GM12873 (cell line): ENCODE results near the gene FSD1L.
A peak's percentile ranks its signal among the peaks of the same experiment; 100 is the strongest.

ENCODE experiments used
- TF ChIP-seq, protein P1 (sequence below): IDR thresholded peaks from 2 replicates; pipeline ENCODE4 v1.5.1; 2012; ENCODE audit warnings: low read depth, mild to moderate bottlenecking, moderate library complexity, low read length, control low read depth; ENCODE audit not compliant: insufficient read depth; ENCODE audit errors: missing control alignments

FSD1L gene

DNA sequence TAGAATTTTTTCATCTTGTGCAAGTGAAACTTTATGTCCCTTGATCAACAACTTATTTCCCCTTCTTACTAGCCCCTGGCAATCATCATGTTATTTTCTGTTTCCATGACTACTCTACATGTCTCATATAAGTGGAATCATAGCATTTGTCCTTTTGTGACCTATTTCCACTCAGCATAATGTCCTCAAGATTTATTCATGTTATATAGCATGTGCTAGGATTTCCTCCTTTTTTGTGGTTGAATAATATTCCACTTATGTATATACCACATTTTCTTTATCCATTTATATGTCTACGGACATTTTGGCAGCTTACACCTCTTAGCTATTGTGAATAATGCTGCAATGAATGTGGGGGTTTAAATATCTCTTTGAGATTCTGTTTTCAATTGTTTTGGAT lies 21.0 kb downstream of the FSD1L start:
- TF ChIP-seq, protein P1, sequence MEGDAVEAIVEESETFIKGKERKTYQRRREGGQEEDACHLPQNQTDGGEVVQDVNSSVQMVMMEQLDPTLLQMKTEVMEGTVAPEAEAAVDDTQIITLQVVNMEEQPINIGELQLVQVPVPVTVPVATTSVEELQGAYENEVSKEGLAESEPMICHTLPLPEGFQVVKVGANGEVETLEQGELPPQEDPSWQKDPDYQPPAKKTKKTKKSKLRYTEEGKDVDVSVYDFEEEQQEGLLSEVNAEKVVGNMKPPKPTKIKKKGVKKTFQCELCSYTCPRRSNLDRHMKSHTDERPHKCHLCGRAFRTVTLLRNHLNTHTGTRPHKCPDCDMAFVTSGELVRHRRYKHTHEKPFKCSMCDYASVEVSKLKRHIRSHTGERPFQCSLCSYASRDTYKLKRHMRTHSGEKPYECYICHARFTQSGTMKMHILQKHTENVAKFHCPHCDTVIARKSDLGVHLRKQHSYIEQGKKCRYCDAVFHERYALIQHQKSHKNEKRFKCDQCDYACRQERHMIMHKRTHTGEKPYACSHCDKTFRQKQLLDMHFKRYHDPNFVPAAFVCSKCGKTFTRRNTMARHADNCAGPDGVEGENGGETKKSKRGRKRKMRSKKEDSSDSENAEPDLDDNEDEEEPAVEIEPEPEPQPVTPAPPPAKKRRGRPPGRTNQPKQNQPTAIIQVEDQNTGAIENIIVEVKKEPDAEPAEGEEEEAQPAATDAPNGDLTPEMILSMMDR: no peak

GRCh38 chr9:105473221-105473620 lies 25.4 kb downstream of the FSD1L start:
- TF ChIP-seq, protein P1: no peak

- TF ChIP-seq, protein P1: peak; percentile 7
Observed at GRCh38 chr9:105475302-105475701, 27.5 kb downstream of the FSD1L start.

DNA sequence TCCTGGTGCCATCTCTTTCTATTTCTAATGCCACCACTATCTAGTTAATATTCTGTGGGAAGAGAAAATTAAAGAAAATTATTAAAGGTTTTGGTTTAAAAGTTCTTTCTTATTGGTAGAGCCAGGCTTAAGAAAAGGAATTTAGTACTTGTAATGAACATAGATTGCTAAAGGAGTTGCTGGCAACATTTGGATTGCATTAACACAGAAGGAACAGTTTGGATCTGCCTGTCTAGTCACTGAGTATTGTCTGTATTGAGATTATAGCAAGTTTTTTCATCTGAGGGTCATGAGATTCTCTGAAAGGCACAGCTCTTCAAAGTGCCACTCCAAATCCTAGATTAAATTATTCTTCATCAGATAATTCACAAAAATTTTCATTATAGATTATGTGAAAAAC lies 32.0 kb downstream of the FSD1L start:
- TF ChIP-seq, protein P1: no peak

GRCh38 chr9:105483618-105484017 lies 35.8 kb downstream of the FSD1L start:
- TF ChIP-seq, protein P1: no peak

- TF ChIP-seq, protein P1: no peak
Observed at GRCh38 chr9:105484226-105484625, 36.4 kb downstream of the FSD1L start.

GRCh38 chr9:105485131-105485530 lies 37.3 kb downstream of the FSD1L start:
- TF ChIP-seq, protein P1: no peak
